Inferior parietal cortex (tissue), 1 donor: Measurements from ENCODE around the gene HABP2.

Experiments used
- DNase-seq: peaks from one replicate; pipeline ENCODE4 v3.0.0-alpha.2; 2016; ENCODE audit errors: extremely low spot score

Gene HABP2

GRCh38 chr10:113552701-113553100 is at the start of gene HABP2:
HABP2 (plus strand) TSS chr10:113553053; CDS start chr10:113553122, 69 bp downstream.
- DNase-seq, result no peak

DNA sequence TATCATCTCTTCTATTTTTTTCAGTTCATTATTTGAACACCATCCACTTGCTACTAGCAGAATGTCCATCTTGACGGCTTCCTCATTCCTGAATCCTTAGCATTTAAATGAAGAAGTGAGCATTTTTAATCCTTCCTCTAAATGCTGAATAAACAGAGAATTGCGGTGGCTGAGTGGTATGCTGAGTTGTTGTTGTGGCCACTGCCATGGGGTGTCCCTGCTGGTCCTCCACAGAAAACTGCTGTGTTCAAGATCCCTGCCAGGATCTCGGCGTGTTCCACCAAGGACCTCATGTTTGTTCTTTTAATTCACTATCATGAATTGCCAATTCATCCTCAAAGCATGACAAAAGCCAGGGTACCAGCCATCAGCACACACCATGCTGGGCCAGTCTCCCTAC is 48.9 kb upstream of the HABP2 start:
- DNase-seq, result no peak

DNA sequence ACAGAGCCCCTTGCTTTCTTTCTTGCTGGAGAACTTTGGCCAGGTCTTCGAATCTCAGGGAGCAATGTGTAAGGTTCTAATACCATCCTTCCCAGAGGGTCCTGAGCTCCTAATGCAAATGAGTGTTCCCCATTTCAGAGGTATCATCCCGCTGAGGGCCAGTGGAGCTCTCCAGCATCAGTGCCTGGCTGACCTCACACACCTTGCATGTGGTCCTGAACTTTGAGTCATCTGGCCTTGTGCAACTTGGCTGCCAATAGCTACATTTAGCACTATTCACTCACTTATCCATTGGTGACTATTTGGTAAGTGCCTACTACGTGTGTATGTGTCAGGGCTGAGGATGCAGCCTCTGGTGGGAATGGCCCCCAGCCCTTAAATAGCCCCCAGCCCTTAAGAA is 48.4 kb upstream of the HABP2 start:
- no peak for DNase-seq

DNA sequence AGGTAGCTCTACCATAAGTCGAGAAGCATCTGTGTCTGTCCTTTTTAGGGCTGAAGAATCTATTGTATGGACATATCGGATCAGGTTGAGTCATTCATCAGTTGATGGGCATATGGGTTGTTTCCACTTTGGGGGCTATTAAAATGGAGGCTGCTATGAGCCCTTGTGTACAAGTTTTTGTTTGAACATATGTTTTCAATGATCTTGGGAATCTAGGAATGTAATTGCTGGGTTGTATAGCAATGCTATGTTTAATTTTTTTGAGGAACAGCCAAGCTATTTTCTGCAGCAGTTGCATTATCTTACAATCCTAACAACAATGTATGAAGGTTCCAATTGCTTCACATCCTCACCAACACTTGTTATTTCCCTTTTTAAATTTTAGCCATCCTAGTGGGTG is 46.4 kb upstream of the HABP2 start:
- DNase-seq, result no peak

GRCh38 chr10:113511419-113511818 is 41.4 kb upstream of the HABP2 start:
- no peak for DNase-seq

GRCh38 chr10:113515161-113515560 is 37.7 kb upstream of the HABP2 start:
- DNase-seq, result no peak

DNA sequence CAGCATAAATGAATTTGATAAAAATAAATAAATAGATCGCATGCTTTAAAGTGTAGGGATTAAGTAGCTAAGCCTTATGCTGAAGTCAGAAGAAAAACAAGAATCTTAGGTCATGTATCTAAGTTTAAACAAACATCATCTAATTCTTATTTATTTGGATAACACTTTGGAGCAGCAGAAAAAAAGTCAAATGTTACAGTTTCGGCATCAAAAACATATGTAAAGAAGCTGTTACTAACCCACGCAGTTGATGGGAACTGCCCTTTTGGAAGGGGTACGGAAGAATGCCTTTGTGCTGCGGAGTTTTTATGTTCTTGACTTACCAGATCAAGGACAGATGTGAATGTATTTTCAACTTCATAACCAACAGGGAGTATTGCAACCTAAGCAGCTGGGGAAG is 37.3 kb upstream of the HABP2 start:
- no peak for DNase-seq

- DNase-seq, result no peak
These were observed 36.8 kb upstream of the HABP2 start for GRCh38 chr10:113516061-113516460.

GRCh38 chr10:113517165-113517900 is 35.5 kb upstream of the HABP2 start:
- no peak for DNase-seq

DNA sequence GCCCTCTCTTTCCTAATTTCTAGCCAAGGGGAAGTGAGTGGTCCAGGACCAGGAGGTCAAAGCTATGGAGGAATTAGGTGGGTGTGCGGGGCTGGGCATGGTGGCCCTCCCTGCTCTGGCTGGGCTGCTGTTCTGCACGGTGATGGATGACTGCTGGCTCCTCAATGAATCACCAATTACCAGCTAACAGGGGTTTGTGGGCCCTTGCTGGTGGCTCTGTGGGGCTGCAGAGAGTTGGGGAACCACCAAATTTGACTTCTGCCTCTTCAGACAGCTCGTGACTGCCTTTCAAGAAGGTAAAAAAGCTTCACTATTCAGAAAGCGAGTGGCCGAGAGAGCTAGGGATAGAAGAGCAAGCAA is 35.0 kb upstream of the HABP2 start:
- no peak for DNase-seq

DNA sequence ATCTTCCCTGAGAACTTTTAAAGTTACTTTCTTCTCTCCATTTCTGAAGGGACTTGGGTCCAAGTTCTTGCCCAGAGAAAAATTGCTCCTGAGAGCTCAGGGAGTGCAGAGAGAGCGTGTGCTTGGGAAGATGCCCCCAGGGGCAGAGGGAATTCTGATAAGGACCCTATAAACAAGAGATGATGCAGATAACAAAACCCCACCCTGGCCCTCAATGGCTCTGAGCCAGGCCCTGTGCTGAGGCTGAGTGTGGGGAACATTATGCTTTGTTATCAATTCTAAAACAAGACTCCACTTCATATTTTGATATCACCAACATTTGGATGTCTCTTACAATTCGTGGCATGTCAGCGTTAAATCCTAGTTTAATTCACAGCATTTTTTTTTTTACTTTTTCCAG is 34.4 kb upstream of the HABP2 start:
- DNase-seq, result no peak

DNA sequence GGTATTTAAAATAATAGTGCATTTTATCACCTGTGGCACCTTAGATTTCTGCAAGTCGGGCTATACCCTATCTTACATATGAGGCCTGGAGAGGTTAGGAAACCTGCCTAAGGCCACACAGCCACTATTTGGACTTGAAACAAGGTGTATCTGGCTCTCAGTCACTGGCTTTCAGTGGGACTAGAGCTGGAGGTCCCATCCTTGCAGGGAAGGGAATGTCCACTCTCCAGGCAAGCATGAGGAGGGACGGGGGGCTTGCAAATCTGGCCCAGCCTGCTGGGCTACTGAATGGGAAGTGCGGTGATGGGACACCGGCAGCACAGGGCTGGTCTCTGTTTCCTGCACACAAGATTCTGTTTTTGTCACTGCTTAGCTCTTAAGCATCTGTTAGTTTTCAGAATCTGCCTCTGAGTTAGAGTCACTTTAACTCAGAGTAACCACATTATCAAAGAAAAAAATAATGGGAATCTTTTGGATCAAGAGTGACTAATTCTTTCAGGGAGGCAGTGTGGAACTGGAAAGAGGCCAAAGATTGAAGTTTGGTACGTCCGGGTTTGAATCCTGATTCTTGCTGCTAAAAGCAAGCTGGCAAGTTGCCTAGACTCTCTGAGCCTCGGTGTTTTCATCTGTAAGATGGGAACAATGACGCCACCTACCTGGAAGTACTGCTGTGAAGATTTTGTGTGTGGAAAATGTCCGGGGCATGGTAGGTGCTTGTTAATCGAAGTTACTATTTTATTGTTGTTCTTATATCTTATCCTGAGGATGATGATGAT is 33.8 kb upstream of the HABP2 start:
- no peak for DNase-seq

- DNase-seq, result no peak
These were observed 33.2 kb upstream of the HABP2 start for GRCh38 chr10:113519681-113520115.

- no peak for DNase-seq
These were observed 32.6 kb upstream of the HABP2 start for GRCh38 chr10:113520261-113520660.

- DNase-seq, result peak; percentile 73
These were observed 32.0 kb upstream of the HABP2 start for GRCh38 chr10:113520690-113521474.

DNA sequence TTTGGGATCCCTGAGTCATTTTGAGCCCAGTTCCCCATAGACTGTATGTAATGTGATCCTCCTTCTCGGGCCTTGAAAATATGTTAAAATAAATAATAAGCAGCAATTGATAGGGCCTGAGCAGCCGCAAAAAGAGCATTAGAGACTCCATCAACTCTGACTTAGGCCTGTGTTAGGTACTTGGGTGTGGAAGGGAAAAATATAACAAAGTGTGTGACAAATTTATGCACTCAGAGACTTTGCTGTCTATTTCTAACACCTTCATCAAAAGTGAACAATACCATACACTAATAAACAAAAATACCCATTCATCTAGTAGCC is 31.4 kb upstream of the HABP2 start:
- no peak for DNase-seq

DNA sequence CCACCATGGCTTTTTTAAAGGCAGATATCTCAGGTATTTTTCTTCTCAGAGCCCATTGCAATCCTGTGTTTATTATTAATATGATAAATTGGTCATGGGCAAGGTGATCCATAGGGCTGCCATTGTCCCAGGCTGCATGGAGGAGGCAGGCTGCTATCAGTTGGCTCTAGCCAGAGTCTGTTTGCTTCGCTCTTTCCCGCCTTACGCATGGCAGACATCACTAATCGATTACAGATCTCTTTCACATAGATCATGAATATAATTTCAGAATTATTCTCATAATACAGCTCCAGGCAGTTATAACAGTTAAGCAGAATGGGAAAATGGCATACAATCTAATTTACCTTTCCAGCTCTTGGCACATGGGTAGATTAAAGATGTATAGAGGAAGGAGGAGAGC is 30.4 kb upstream of the HABP2 start:
- no peak for DNase-seq

GRCh38 chr10:113523071-113523470 is 29.8 kb upstream of the HABP2 start:
- no peak for DNase-seq

- no peak for DNase-seq
These were observed 29.2 kb upstream of the HABP2 start for GRCh38 chr10:113523628-113524027.

GRCh38 chr10:113524120-113524519 is 28.7 kb upstream of the HABP2 start:
- DNase-seq, result no peak

- DNase-seq, result no peak
These were observed 28.0 kb upstream of the HABP2 start for GRCh38 chr10:113524539-113525490.

DNA sequence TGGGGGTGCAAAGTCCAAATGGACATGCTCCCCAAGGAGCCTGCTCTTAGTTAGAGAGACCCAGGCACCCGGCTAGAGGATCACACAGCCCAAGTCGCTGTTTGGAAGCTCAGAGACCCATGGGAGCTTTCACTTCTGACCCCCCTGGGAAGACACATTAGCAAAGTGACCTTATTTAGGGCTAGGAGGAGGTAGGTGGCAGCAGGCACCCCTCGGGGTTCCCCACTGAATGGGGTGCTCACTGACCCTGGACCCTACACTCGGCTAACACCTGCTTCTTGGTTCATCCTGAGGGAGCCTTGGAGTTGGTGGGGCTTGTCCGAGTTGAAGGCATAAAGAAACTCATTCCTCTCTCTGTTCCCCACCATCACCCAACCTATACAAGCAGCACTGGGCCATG is 27.1 kb upstream of the HABP2 start:
- no peak for DNase-seq
